HG02588 (cell line): Measurements from ENCODE around the gene CCDC179.

Source experiments
- ATAC-seq: cut with Tn5 transposase; IDR thresholded peaks from one replicate; pipeline ENCODE4 v1.9.1; 2021; ENCODE audit warnings: mild to moderate bottlenecking, moderate library complexity; ENCODE audit not compliant: unreplicated experiment

CCDC179 gene

DNA sequence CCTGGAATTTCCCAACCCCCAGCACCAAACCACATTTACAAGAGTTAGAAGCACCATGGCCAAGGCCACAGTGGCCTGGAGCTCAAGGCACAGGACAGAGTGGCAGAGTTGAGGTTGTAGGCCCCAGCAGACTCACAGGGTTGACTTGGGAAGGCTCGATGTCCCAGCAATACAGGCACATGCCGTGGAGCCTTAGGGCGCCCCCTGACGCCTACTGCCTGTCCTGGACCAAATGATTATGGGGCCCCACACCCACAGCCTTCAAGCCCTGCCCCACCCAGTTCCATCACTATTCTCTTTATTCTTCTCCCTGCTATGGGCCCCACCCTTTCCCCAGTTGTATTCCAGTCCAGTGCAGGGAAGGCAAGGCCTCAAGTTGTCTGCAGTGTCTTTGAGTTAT, at the start of gene CCDC179:
Gene CCDC179, minus strand, starts transcription at position 234 of the 400 bp plus-strand sequence. Its CDS starts 53 bp downstream, at position 181.
- no peak for ATAC-seq

DNA sequence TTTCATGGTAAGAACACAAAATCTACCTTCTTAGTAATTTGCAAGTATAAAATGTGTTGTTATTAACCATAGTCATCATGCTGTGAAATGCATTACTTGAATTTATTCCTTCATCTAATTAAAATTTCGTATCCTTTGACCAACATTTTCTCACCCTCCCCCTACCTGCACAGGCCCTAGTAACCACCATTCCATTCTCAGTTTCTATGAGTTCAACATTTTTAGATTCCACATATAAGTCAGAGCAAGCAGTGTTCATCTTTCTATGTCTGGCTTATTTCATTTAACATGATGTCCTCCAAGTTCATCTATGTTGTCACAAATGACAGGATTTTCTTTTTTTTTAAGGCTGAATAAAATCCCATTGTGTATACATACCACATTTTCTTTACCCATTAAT, 43.5 kb upstream of the CCDC179 start:
- ATAC-seq, result no peak

GRCh38 chr11:22901603-22902002, 41.3 kb upstream of the CCDC179 start:
- no peak for ATAC-seq

GRCh38 chr11:22900764-22901486, 40.7 kb upstream of the CCDC179 start:
- ATAC-seq, result no peak

GRCh38 chr11:22898036-22898435, 37.8 kb upstream of the CCDC179 start:
- ATAC-seq, result no peak

DNA sequence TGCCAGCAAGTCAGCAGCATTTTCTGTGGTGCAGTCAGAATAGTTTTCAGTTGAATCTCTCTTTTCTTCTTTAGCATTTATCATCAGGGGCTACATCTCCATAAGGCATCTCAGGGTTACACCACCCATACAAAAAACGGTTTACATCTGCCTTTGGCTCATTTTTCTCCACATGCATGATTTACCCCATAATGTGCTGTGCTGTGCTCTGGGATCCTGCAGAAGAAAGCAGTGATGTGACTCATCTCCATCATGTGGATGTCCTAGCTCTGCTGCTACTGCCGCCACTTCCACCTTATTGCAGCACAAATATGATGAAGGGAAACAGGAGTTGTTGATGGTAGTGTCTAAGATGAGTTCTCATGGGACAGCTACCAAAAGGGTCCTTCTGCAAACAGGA, 30.0 kb upstream of the CCDC179 start:
- ATAC-seq, result no peak

GRCh38 chr11:22884217-22884616, 23.9 kb upstream of the CCDC179 start:
- no peak for ATAC-seq

GRCh38 chr11:22879630-22880029, 19.4 kb upstream of the CCDC179 start:
- ATAC-seq, result no peak

DNA sequence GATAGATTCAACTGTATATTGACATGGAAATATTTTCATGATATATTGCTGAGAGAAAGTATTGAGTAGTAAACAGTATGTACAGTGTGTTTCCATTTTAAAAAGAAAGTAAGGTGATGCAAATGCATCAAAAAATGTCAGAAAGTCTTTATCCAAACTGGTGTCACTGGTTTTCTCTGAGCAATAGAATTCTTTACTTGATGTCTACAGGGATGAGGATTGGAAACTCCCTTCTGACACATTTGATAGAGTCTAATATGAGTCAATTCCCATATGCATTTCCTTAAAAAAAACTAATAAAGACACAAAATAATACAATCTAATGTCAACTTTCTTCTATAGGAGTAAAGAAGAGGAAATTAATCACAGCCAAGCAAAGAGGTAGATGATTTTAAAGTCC, 18.3 kb upstream of the CCDC179 start:
- no peak for ATAC-seq

- no peak for ATAC-seq
These were observed 17.8 kb upstream of the CCDC179 start for GRCh38 chr11:22878039-22878438.

- peak; percentile 100 for ATAC-seq
These were observed 15.7 kb upstream of the CCDC179 start for GRCh38 chr11:22875869-22876473.

- no peak for ATAC-seq
These were observed 9.1 kb upstream of the CCDC179 start for GRCh38 chr11:22869325-22869724.

DNA sequence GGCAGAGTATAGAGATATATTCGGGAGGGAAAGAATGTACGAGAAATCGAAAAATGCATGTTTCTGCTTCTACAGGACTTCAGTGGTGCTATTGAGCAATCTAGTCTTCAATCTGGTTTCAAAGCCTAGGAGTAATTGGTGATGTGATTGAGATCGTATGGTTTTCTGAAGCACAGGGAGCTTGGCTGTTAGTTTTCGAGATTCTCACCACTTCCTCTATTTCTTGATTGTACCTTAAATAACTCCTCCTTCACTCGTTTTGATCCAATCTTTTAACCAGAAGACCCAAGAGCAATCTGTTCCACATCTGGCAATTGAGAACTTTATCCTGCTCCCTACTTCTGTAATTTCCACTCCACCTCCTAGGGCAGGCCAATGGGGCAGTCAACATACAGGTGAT, 518 bp downstream of the CCDC179 start:
- no peak for ATAC-seq

DNA sequence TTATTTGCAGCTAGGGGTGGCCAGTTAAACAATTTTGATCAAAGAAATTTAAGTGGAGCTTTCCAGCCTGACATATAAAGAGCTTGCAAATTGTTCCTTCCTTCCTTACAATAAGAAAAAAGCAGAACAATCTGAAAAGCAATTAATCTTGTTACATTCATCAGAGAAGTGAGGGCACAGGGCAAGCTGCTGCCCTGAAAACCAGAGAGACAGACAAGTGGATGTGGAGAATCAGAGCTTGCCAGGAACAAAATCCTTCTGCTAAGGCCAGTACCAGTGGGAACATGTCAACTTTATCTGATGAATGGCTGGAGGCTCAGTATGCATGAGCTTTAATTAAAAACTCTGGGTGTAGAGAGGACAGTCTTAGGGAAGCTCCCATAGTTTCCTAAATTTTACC, 8.8 kb downstream of the CCDC179 start:
- ATAC-seq, result no peak

GRCh38 chr11:22846726-22847125, 13.5 kb downstream of the CCDC179 start:
- ATAC-seq, result no peak

DNA sequence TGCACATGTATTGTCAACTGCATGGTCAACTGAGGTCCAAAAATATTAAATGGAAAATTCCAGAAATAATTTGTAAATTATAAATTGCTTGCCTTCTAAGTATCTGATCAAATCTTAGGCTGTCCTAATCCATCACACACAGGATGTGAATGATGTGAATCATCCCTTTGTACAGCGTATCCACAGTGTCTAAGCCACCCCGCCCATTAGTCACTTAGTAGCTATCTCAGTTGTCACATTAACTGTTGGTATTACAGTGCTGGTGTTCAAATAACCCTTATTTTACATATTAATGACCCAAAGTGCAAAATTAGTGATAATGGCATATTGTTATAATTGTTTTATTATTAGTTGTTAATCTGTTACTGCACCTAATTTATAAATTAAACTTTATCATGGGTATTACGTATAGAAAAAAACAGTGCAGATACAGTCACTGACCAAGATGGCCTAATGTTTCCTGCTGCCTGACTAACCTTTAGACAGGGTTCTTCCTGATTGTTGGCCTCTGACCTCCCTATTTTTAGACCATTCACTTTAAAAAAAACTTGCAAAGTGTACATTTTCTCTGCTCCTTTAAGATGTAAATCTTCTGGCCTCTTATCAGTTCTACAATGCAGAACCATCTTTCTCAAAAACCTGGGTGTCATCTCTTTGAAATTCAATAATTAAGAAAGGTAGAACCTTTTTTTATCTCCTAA, 27.8 kb downstream of the CCDC179 start:
- no peak for ATAC-seq

GRCh38 chr11:22830082-22830414, 30.2 kb downstream of the CCDC179 start:
- ATAC-seq, result no peak

DNA sequence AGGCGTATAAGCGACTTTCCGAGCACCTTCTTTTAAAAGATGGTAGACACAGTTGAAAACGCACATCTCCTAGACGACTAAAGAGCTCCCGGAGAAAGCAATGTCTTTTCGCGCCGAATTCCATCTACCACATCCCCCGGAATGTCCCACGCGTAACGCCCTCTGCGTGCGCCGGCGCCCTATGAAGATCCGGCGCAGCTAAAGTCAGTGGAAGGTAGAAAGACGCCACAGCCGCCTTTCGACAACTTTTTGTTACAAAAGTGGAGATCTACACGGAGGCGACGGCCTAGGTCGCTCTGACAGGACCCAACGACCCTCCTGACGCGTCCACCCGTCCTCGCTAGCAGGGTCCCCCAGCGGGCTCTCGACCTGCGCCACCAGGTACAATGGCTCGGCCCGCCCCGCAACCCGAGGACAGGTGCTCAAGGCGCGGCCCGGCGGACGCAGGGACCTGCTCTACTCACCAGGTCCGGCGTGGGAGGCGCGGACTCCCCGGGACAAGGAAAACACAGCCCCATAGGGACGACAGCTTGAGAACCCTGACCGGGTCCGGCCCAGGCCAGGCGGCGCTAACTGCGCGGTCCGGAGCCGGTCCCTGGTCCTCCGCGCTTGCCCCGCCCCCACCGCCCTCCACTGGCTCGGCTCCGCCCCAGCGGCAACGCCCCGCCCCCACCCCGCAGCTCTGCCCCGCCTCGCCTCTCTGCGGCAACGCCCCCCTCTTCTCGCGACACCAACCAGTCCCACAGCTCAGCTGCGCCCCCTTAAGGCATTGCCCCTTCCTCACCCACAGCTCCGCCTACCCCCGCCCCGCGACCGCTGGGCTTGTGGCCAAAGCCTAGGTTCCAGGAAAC, 30.8 kb downstream of the CCDC179 start, which contains the start of gene SVIP:
Gene SVIP, minus strand, starts transcription at position 571 of the 851 bp plus-strand sequence. Its CDS starts 53 bp downstream, at position 518.
- peak; percentile 91 for ATAC-seq

GRCh38 chr11:22828373-22828772, 31.9 kb downstream of the CCDC179 start:
- ATAC-seq, result no peak

- ATAC-seq, result no peak
These were observed 38.1 kb downstream of the CCDC179 start for GRCh38 chr11:22822203-22822602.

GRCh38 chr11:22809893-22810292, 50.4 kb downstream of the CCDC179 start:
- ATAC-seq, result no peak
